ENCODE data around the gene ARIH1.
"Not testable (repeated sequence)": the region's sequence is repeated elsewhere in the genome, so short reads cannot be mapped to it uniquely, and the experiment has no call there.

ARIH1 gene

GRCh38 chr15:72473614-72474465, at the start of gene ARIH1:
Gene ARIH1, plus strand, starts transcription at chr15:72474330. Its CDS starts 310 bp downstream, at chr15:72474640.
- DNase-seq (ENCODE audit: low spot score): peak; percentile 92

- DNase-seq (ENCODE audit: low spot score): no peak
Measured at GRCh38 chr15:72426753-72427152, 47.4 kb upstream of the ARIH1 start.

- no peak for DNase-seq (ENCODE audit: low spot score)
Measured at GRCh38 chr15:72437650-72438316, 36.3 kb upstream of the ARIH1 start.

GRCh38 chr15:72442848-72443247, 31.3 kb upstream of the ARIH1 start:
- not testable (repeated sequence) for DNase-seq (ENCODE audit: low spot score)

- DNase-seq (ENCODE audit: low spot score): no peak
Measured at GRCh38 chr15:72445426-72445825, 28.7 kb upstream of the ARIH1 start.

- DNase-seq (ENCODE audit: low spot score): no peak
Measured at GRCh38 chr15:72450805-72451204, 23.3 kb upstream of the ARIH1 start.

- no peak for DNase-seq (ENCODE audit: low spot score)
Measured at GRCh38 chr15:72451224-72451623, 22.9 kb upstream of the ARIH1 start.

GRCh38 chr15:72456684-72457083, 17.4 kb upstream of the ARIH1 start:
- no peak for DNase-seq (ENCODE audit: low spot score)

- no peak for DNase-seq (ENCODE audit: low spot score)
Measured at GRCh38 chr15:72460402-72460801, 13.7 kb upstream of the ARIH1 start.

GRCh38 chr15:72463702-72464101, 10.4 kb upstream of the ARIH1 start:
- DNase-seq (ENCODE audit: low spot score): no peak

GRCh38 chr15:72464251-72464650, 9.9 kb upstream of the ARIH1 start:
- no peak for DNase-seq (ENCODE audit: low spot score)

- no peak for DNase-seq (ENCODE audit: low spot score)
Measured at GRCh38 chr15:72468103-72468502, 6.0 kb upstream of the ARIH1 start.

- no peak for DNase-seq (ENCODE audit: low spot score)
Measured at GRCh38 chr15:72472992-72473610, 1.0 kb upstream of the ARIH1 start.

GRCh38 chr15:72474466-72474911, 359 bp downstream of the ARIH1 start:
- no peak for DNase-seq (ENCODE audit: low spot score)

GRCh38 chr15:72474912-72475628, 940 bp downstream of the ARIH1 start:
- DNase-seq (ENCODE audit: low spot score): peak; percentile 80

GRCh38 chr15:72475674-72476073, 1.5 kb downstream of the ARIH1 start:
- no peak for DNase-seq (ENCODE audit: low spot score)

- not testable (repeated sequence) for DNase-seq (ENCODE audit: low spot score)
Measured at GRCh38 chr15:72476330-72476729, 2.2 kb downstream of the ARIH1 start.

- no peak for DNase-seq (ENCODE audit: low spot score)
Measured at GRCh38 chr15:72481015-72481659, 7.0 kb downstream of the ARIH1 start.

- DNase-seq (ENCODE audit: low spot score): no peak
Measured at GRCh38 chr15:72482275-72482674, 8.1 kb downstream of the ARIH1 start.

GRCh38 chr15:72483279-72483678, 9.1 kb downstream of the ARIH1 start:
- no peak for DNase-seq (ENCODE audit: low spot score)

GRCh38 chr15:72486144-72486543, 12.0 kb downstream of the ARIH1 start:
- no peak for DNase-seq (ENCODE audit: low spot score)

All from CD4-positive, alpha-beta T cell treated with Interleukin-6 at 100 ng/mL for 8 hours (primary cell).